Skeletal muscle cell (primary cell): Measurements from ENCODE around the gene CDCA5.

Source experiments
- DNase-seq: peaks from one replicate; pipeline ENCODE4 v3.0.0-alpha.2; 2010; ENCODE audit warnings: low read depth
- H3K4me3 ChIP-seq: 2 replicates; pipeline ENCODE4 v1.5.1; 2011; ENCODE audit warnings: low read depth, mild to moderate bottlenecking, control low read depth, low read length, moderate library complexity

CDCA5 gene

GRCh38 chr11:65109231-65110198, 25.7 kb upstream of the CDCA5 start:
- no peak overlapping the region for H3K4me3 ChIP-seq
- DNase-seq = no peak

- DNase-seq = no peak
- H3K4me3 ChIP-seq = no peak overlapping the region
Measured at GRCh38 chr11:65108469-65109123, 24.8 kb upstream of the CDCA5 start.

DNA sequence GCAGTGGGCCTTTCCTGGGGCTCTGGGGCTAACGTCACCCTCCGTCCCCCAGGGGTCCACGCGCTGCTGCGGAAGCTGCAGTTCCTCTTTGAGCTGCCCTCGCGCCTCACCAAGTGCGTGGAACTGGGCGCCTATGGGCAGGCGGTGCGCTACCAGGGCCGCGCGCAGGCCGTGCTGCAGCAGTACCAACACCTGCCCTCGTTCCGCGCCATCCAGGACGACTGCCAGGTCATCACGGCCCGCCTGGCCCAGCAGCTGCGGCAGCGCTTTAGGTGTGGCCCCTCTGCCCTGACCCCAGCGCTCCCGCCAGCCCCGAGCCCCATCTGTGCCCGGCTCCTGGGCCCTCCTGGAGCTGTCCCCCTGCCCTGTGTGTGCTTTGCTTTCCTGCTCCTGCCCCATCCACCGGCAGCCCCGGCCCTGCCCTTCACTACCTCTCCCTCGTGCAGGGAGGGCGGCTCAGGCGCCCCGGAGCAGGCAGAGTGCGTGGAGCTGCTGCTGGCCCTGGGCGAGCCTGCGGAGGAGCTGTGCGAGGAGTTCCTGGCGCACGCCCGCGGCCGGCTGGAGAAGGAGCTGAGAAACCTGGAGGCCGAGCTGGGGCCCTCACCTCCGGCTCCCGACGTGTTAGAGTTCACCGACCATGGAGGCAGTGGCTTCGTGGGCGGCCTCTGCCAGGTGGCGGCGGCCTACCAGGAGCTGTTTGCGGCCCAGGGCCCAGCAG, 24.1 kb upstream of the CDCA5 start:
- H3K4me3 ChIP-seq = no peak overlapping the region
- DNase-seq = no peak

DNA sequence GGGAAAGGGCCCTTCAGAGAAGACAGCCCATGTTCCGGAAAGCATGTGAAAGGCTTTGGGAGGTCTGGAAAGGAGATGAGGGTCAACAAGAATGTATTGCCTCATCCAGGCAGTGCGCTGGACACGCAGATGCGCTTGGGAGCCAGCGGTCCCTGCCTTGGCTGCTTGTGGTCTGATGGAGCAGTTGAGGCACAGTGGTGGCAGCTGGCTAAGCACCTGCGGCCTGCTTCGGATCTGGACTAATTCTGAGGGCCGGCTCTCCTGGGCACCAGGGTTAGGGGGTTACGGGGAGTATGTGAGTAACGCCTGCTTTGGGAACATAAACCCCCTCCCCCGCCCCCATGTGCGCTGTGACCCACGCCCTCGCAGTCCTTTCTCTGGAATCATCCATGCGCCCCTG, 23.2 kb upstream of the CDCA5 start:
- H3K4me3 ChIP-seq = no peak overlapping the region
- no peak for DNase-seq

GRCh38 chr11:65104628-65105027, 20.8 kb upstream of the CDCA5 start:
- DNase-seq = no peak

DNA sequence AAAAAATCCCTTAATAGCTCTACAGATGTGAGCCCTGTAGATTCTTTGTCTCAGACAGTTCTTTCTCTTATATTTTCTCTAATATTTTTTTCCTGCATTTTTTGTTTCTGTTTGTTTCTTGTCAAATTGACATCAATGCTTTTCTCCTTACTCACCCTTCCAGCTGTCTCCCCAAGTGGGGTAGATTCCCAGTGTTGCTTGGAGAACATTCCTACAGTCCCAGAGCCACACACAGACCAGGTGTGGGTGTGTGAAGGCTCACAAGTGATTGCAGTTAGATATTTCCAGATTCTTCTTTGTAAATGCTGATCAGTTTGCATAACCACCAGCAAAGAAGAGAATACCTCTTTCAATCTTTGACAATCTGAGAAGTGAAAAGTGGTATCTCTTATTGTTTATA, 19.6 kb upstream of the CDCA5 start:
- DNase-seq = no peak
- H3K4me3 ChIP-seq = no peak overlapping the region

More at GRCh38 chr11:65104628-65105027, 20.8 kb upstream of the CDCA5 start:
- H3K4me3 ChIP-seq = no peak overlapping the region

- DNase-seq = no peak
- H3K4me3 ChIP-seq = no peak overlapping the region
Measured at GRCh38 chr11:65102142-65103095, 18.6 kb upstream of the CDCA5 start.

DNA sequence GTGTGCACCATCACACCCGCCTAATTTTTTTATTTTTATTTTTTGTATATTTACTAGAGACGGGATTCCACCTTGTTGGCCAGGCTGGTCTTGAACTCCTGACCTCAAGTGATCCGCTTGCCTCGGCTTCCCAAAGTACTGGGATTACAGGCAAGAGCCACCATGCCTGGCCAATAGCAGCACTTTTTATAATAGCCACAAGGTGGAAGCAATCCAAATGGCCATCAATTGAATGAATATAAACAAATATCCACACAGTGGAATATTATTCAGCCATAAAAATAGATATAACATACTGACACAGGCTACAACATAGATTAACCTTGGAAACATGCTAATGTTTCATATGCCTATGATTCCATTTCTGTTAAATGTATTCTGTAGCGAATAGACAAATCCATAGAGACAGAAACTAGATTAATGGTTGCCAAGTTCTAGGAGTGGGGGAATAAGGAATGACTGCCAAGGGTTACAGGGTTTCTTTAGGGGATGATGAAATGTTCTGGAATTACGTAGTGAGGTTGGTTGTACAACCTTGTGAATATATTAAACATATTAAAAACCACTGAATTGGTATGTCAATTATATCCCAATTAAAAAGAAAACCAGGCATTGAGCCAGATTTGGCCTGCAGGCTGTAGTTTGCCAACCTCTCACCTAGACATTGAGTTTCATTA, 17.0 kb upstream of the CDCA5 start:
- H3K4me3 ChIP-seq = no peak overlapping the region
- no peak for DNase-seq

- no peak for DNase-seq
- H3K4me3 ChIP-seq = peak overlapping the region; percentile 73
Measured at GRCh38 chr11:65096926-65097325, 13.1 kb upstream of the CDCA5 start.

DNA sequence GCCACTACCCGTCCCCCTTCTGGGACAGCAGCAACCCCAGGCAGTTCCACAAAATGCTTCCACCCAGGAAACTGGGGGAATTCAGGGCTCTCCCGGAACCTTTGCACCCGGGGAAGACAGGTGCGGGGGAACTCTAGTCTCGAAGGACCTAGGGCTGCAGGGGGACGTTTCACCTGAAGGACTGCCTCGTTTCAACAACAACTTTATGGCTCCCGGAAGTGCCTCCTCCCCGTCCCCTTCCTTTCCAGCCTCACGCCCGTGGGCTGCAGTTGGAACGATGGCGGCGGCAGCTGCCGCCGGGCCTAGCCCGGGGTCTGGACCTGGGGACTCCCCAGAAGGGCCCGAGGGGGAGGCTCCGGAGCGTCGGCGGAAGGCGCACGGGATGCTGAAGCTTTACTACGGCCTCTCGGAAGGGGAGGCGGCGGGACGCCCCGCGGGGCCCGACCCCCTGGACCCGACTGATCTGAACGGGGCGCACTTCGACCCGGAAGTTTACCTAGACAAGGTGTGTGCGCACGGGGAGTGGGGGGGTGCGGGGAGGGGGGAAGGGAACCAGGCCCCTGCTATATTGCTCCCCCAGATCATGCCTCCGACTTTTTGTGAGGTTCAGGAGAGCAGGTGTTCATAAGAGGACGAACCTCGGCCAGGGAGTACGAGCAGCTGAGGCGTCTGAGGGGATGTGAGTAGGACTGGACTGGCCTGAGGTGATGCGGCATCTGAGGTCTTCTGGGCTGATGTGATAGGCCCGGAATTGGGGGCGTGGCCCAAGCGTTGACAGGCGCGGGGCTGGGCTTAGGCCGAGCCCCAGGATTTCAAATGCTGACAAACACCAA, 12.3 kb upstream of the CDCA5 start, which contains the start of gene VPS51:
Gene VPS51 (plus strand): TSS at position 241 of the 833 bp plus-strand sequence. CDS start 37 bp downstream, at position 278.
- DNase-seq = peak; percentile 62
- peak within 1 kb of the TSS; percentile 73 for H3K4me3 ChIP-seq

DNA sequence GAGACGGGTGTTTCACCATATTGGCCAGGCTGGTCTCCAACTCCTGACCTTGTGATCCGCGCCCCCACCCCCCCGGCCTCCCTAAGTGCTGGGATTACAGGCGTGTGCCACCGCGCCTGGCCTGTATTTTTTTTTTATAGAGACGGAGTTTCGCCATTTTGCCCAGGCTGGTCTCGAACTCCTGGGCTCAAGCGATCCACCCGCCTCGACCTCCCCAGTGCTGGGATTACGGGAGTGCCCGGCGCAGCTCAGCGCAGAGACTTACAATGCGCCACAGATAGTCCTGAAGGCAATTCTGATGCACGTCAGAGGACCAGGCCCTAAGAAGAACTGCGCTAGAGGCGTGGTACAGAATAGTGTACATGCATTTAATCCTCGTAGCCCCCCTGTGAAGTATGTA, 11.6 kb upstream of the CDCA5 start:
- peak overlapping the region; percentile 73 for H3K4me3 ChIP-seq

GRCh38 chr11:65090628-65091027, 6.8 kb upstream of the CDCA5 start:
- no peak for DNase-seq
- H3K4me3 ChIP-seq = no peak overlapping the region

More for the DNA sequence above, 11.6 kb upstream of the CDCA5 start:
- no peak for DNase-seq

- H3K4me3 ChIP-seq = no peak overlapping the region
- DNase-seq = no peak
Measured at GRCh38 chr11:65089621-65090020, 5.8 kb upstream of the CDCA5 start.

- H3K4me3 ChIP-seq = no peak overlapping the region
- DNase-seq = no peak
Measured at GRCh38 chr11:65087827-65088226, 4.0 kb upstream of the CDCA5 start.

DNA sequence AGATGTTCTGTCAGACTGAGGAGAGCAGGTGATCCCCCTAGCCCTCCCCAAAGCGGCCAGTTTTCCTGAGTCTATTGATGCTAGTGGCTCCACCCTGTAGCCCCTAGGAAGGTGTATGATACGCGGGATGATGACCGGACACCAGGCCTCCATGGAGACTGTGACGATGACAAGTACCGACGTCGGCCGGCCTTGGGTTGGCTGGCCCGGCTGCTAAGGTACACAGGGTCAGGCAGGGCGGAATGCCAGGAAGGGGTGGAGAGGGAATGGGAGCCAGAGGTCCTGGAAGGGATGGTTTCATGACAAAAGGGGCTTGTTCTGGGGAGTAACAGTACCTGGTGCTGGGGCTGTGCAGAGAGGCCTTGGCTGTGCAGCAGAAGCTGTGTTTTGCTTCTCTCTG, 3.4 kb upstream of the CDCA5 start:
- H3K4me3 ChIP-seq = no peak overlapping the region
- no peak for DNase-seq

GRCh38 chr11:65086809-65087208, 3.0 kb upstream of the CDCA5 start:
- no peak for DNase-seq
- no peak overlapping the region for H3K4me3 ChIP-seq

GRCh38 chr11:65085446-65085845, 1.6 kb upstream of the CDCA5 start:
- no peak for DNase-seq
- peak overlapping the region; percentile 92 for H3K4me3 ChIP-seq
